22Rv1 (cell line): ENCODE results near the gene PRPH.

Experiments
- H3K27ac ChIP-seq: fragments of 450-650 bp; 2 replicates; pipeline ENCODE4 v1.5.1; 2017
- ZFX ChIP-seq: fragments of 450-650 bp; IDR thresholded peaks from 2 replicates; pipeline ENCODE4 v1.6.1; 2017; ENCODE audit warnings: antibody characterized with exemption, borderline replicate concordance
- TF ChIP-seq, protein P1 (sequence below): fragments of 450-650 bp; IDR thresholded peaks from 2 replicates; pipeline ENCODE4 v1.5.1; 2017; ENCODE audit warnings: mild to moderate bottlenecking

Gene PRPH

DNA sequence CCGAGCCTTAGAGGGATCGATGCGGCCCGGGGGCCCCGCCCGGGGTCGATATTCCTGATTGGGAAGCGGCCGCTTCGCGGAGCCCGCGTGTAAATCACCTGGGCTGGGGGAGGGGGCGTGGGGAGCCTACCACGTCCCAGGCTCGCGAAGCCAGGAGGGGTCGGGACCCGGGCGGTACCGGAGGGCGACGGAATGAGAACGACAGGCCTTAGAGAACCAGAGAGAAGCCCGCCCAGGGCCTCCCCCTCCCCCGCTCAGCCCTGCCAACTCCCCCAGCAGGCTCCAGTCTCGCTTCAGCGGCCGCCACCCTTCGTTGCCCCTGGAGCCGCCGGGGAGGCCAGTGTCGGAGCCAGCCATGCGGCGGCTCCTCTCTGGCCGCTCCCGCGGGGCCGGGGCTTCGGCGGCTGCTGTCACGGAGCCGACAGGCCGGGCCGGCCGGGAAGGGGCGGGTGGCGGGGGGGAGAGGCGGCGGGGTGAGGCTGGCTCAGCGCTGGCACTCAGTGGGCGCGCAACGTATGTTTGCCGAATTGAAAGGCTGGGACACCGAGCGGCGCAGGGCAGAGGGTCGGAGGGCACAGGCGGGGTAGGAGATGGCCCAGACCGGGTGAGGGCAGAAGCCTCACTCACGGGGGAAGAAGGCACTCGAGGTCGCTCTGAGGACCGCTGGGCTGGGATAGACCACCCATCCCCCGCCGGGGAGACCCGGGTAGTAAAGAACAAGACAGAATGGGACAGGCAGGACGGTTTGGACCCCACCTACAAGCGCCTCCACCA, 50.3 kb downstream of the PRPH start:
- TF ChIP-seq ZFX = no peak
- TF ChIP-seq, protein P1, sequence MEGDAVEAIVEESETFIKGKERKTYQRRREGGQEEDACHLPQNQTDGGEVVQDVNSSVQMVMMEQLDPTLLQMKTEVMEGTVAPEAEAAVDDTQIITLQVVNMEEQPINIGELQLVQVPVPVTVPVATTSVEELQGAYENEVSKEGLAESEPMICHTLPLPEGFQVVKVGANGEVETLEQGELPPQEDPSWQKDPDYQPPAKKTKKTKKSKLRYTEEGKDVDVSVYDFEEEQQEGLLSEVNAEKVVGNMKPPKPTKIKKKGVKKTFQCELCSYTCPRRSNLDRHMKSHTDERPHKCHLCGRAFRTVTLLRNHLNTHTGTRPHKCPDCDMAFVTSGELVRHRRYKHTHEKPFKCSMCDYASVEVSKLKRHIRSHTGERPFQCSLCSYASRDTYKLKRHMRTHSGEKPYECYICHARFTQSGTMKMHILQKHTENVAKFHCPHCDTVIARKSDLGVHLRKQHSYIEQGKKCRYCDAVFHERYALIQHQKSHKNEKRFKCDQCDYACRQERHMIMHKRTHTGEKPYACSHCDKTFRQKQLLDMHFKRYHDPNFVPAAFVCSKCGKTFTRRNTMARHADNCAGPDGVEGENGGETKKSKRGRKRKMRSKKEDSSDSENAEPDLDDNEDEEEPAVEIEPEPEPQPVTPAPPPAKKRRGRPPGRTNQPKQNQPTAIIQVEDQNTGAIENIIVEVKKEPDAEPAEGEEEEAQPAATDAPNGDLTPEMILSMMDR = no peak
- peak overlapping the region; percentile 95 for H3K27ac ChIP-seq

DNA sequence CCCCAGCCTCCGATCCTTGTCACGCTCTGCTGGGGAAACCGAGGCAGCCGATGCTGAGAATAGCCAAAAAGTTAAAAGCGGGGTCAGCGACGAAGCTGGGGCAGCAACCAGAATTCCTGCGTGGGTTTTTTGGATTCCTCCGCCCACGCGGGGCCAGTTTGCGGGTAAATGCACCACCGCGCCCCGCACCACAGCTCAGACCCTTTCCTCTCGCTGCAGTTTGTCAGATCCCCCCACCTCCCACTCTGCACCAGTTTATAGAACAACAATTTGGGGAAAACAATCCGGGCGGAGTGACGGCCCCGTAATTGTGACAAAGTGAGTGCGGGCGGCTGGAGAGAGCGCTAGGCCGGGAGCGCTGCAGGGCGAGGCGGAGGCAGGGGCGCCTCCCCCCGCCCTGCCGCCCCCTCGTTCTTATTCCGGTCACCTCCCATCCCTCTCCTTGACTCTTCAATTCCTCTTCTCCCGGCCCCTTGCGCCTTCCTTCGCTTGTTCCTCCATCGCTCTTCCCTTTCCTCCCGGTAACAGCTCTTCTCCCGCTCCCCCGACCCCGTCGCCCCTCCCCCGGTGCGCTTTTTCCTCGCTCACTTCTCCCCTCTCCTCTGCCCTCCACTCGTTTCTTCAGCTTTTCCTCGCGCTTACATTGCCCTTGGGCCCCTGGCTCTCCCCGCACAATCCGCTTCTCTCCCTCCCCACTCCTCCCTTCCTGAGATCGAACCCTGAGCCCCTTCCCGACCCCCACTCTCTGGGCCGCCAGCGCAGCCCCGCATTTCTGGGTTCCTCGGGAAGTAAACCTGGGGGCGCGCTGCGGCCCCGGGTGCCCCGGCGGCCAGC, 51.1 kb downstream of the PRPH start:
- TF ChIP-seq, protein P1 = no peak
- no peak for TF ChIP-seq ZFX
- H3K27ac ChIP-seq = peak overlapping the region; percentile 95

DNA sequence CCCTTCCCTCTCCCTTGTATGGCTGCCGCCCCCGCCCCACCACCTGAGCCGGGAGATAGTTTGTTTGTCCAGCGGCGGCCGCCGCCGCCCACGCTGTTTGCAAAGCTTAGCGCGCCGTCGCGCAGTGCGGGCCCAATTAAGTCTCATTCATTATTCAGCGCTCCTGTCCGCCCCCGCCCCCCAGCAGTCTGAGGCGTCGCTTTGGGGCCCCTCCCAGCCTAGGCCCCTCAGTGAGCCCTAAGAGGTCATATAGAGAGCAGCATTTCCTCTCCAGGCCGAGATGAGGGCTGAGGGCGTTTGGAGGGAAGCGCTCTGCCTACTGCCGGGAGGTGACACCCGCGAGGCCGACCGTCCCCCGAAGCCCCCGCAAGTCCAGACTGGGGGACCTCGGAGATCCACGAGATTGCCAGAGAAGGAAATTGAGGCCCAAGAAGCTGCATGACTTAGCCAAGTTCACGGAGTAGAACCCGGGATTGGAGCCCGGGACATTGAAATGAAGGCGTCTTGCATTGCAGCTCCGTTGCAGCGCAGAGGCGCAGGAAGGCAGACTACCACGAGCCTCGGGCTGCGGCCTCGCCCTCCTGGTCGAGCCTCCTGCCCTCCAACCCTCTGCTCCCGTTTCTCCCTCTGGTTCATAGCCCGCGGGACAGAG, 51.8 kb downstream of the PRPH start, which contains the start of gene DNAJC22:
DNAJC22 (plus strand) TSS at position 230 of the 652 bp plus-strand sequence. CDS start 1,985 bp downstream, outside the sequence.
- peak within 1 kb of the TSS; percentile 95 for H3K27ac ChIP-seq
- TF ChIP-seq ZFX = no peak
- TF ChIP-seq, protein P1 = no peak

DNA sequence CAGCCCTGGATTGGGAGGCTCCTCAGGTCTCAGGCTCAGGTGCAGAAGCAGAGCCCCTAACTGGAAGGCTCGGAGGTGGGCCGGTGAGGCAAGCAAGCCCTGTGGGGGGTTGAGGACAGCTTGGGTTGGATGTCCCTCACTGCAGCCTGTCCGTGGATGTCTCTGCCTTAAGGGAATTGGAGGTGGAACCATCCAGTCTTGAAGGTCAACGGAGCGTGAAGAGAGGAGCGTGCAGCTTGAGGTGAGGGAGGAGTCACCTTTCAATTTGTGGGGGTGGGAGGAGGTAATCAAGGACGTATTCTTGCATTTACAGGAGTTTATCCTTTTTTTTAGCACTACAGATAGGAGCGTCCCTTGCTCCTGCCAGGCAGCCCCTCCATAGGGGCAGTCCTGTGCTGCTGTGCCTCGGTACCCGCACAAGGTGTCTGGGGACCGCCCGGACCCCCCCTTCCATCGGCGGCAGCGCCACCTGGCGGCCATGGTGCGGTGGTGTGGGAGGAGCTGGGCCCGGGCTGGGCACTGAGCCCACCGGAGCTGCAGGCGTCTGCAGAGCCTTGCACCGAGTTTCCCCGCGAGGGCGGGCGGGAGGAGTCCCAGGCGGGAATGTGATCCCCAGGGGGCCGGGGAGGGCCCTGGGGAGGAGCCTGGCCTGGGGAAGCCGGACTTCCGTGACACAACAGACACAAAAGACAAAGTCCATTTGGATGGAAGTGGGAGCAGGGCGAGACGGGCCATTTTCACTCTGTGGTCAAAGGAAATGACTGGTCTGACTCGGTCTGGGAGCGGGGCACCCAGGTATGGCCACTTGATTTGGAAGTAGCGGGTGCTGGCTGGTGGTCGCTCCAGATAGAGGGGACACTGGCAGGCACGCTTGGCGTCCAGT, 52.6 kb downstream of the PRPH start:
- H3K27ac ChIP-seq = peak overlapping the region; percentile 95
- TF ChIP-seq ZFX = no peak
- TF ChIP-seq, protein P1 = peak; percentile 100
